ENCODE data around the gene TRPM7.
A peak's percentile ranks its signal among the peaks of the same experiment; 100 is the strongest.

Gene TRPM7

GRCh38 chr15:50686469-50687301 lies at the start of gene TRPM7:
Gene TRPM7 (minus strand): TSS chr15:50686797. CDS start chr15:50686533, 264 bp downstream.
- H3K4me3 ChIP-seq (ENCODE audit: low read length): peak within 1 kb of the TSS; percentile 85
- H3K9me3 ChIP-seq (ENCODE audit: control insufficient read depth, insufficient read depth, low read length): no peaks in the 10 kb centered on the region
- WGBS (ENCODE audit: insufficient coverage, insufficient read length): no CpG with 5 or more reads among the region's 80 CpGs
- DNase-seq (ENCODE audit: low read depth, low spot score): peak; percentile 57
- no peak within 1 kb of the TSS for H3K27ac ChIP-seq (ENCODE audit: low read length)
- no peaks in the 10 kb centered on the region for H3K36me3 ChIP-seq (ENCODE audit: control insufficient read depth, insufficient read depth, low read length)
- no peaks in the 10 kb centered on the region; the same call in 1 of the 2 replicates for H3K4me1 ChIP-seq (ENCODE audit: control insufficient read depth, insufficient read depth, low read length)
- H3K27me3 ChIP-seq (ENCODE audit: control insufficient read depth, insufficient read depth, low read length): no peaks in the 10 kb centered on the region

- no CpG with 5 or more reads among the region's 4 CpGs for WGBS (ENCODE audit: insufficient coverage, insufficient read length)
- Histone ChIP-seq H3K27me3 (ENCODE audit: control insufficient read depth, insufficient read depth, low read length) (no peaks in the 10 kb centered on the region), H3K27ac (ENCODE audit: low read length) (no peak overlapping the region), H3K9me3 (ENCODE audit: control insufficient read depth, insufficient read depth, low read length) (no peaks in the 10 kb centered on the region), H3K4me1 (ENCODE audit: control insufficient read depth, insufficient read depth, low read length) (no peaks in the 10 kb centered on the region), H3K36me3 (ENCODE audit: control insufficient read depth, insufficient read depth, low read length) (peaks cover 2% of the 10 kb centered on the region; the same call in 1 of the 2 replicates), H3K4me3 (ENCODE audit: low read length) (no peak overlapping the region)
- no peak for DNase-seq (ENCODE audit: low read depth, low spot score)
Measured at GRCh38 chr15:50735156-50735555, 48.6 kb upstream of the TRPM7 start.

- Histone ChIP-seq H3K4me1 (ENCODE audit: control insufficient read depth, insufficient read depth, low read length) (no peaks in the 10 kb centered on the region), H3K9me3 (ENCODE audit: control insufficient read depth, insufficient read depth, low read length) (no peaks in the 10 kb centered on the region), H3K27ac (ENCODE audit: low read length) (no peak overlapping the region), H3K4me3 (ENCODE audit: low read length) (no peak overlapping the region), H3K36me3 (ENCODE audit: control insufficient read depth, insufficient read depth, low read length) (peaks cover 3% of the 10 kb centered on the region; the same call in 1 of the 2 replicates), H3K27me3 (ENCODE audit: control insufficient read depth, insufficient read depth, low read length) (no peaks in the 10 kb centered on the region)
- no peak for DNase-seq (ENCODE audit: low read depth, low spot score)
- no CpG with 5 or more reads among the region's 1 CpG for WGBS (ENCODE audit: insufficient coverage, insufficient read length)
Measured at GRCh38 chr15:50726315-50726714, 39.7 kb upstream of the TRPM7 start.

GRCh38 chr15:50718700-50719125 lies 32.1 kb upstream of the TRPM7 start:
- no CpG with 5 or more reads among the region's 1 CpG for WGBS (ENCODE audit: insufficient coverage, insufficient read length)
- no peaks in the 10 kb centered on the region for H3K4me1 ChIP-seq (ENCODE audit: control insufficient read depth, insufficient read depth, low read length)
- no peaks in the 10 kb centered on the region for H3K36me3 ChIP-seq (ENCODE audit: control insufficient read depth, insufficient read depth, low read length)
- no peaks in the 10 kb centered on the region for H3K27me3 ChIP-seq (ENCODE audit: control insufficient read depth, insufficient read depth, low read length)
- H3K9me3 ChIP-seq (ENCODE audit: control insufficient read depth, insufficient read depth, low read length): no peaks in the 10 kb centered on the region
- no peak overlapping the region for H3K27ac ChIP-seq (ENCODE audit: low read length)
- no peak overlapping the region for H3K4me3 ChIP-seq (ENCODE audit: low read length)
- no peak for DNase-seq (ENCODE audit: low read depth, low spot score)

GRCh38 chr15:50712018-50712417 lies 25.4 kb upstream of the TRPM7 start:
- no peaks in the 10 kb centered on the region for H3K9me3 ChIP-seq (ENCODE audit: control insufficient read depth, insufficient read depth, low read length)
- H3K27me3 ChIP-seq (ENCODE audit: control insufficient read depth, insufficient read depth, low read length): no peaks in the 10 kb centered on the region
- no CpG with 5 or more reads among the region's 3 CpGs for WGBS (ENCODE audit: insufficient coverage, insufficient read length)
- H3K36me3 ChIP-seq (ENCODE audit: control insufficient read depth, insufficient read depth, low read length): no peaks in the 10 kb centered on the region
- DNase-seq (ENCODE audit: low read depth, low spot score): no peak
- no peak overlapping the region for H3K27ac ChIP-seq (ENCODE audit: low read length)
- H3K4me1 ChIP-seq (ENCODE audit: control insufficient read depth, insufficient read depth, low read length): no peaks in the 10 kb centered on the region
- H3K4me3 ChIP-seq (ENCODE audit: low read length): no peak overlapping the region

GRCh38 chr15:50710585-50710984 lies 24.0 kb upstream of the TRPM7 start:
- H3K27me3 ChIP-seq (ENCODE audit: control insufficient read depth, insufficient read depth, low read length): no peaks in the 10 kb centered on the region
- DNase-seq (ENCODE audit: low read depth, low spot score): no peak
- H3K36me3 ChIP-seq (ENCODE audit: control insufficient read depth, insufficient read depth, low read length): no peaks in the 10 kb centered on the region
- H3K4me3 ChIP-seq (ENCODE audit: low read length): no peak overlapping the region
- H3K4me1 ChIP-seq (ENCODE audit: control insufficient read depth, insufficient read depth, low read length): no peaks in the 10 kb centered on the region
- H3K9me3 ChIP-seq (ENCODE audit: control insufficient read depth, insufficient read depth, low read length): no peaks in the 10 kb centered on the region
- no peak overlapping the region for H3K27ac ChIP-seq (ENCODE audit: low read length)

GRCh38 chr15:50707878-50708427 lies 21.4 kb upstream of the TRPM7 start:
- H3K27ac ChIP-seq (ENCODE audit: low read length): no peak overlapping the region
- no peak overlapping the region for H3K4me3 ChIP-seq (ENCODE audit: low read length)
- H3K4me1 ChIP-seq (ENCODE audit: control insufficient read depth, insufficient read depth, low read length): no peaks in the 10 kb centered on the region
- H3K9me3 ChIP-seq (ENCODE audit: control insufficient read depth, insufficient read depth, low read length): no peaks in the 10 kb centered on the region
- no peaks in the 10 kb centered on the region for H3K27me3 ChIP-seq (ENCODE audit: control insufficient read depth, insufficient read depth, low read length)
- H3K36me3 ChIP-seq (ENCODE audit: control insufficient read depth, insufficient read depth, low read length): no peaks in the 10 kb centered on the region
- WGBS (ENCODE audit: insufficient coverage, insufficient read length): no CpG with 5 or more reads among the region's 3 CpGs
- DNase-seq (ENCODE audit: low read depth, low spot score): no peak

GRCh38 chr15:50702762-50703334 lies 16.3 kb upstream of the TRPM7 start:
- Histone ChIP-seq H3K36me3 (ENCODE audit: control insufficient read depth, insufficient read depth, low read length) (no peaks in the 10 kb centered on the region), H3K27ac (ENCODE audit: low read length) (no peak overlapping the region), H3K4me3 (ENCODE audit: low read length) (no peak overlapping the region), H3K27me3 (ENCODE audit: control insufficient read depth, insufficient read depth, low read length) (no peaks in the 10 kb centered on the region), H3K9me3 (ENCODE audit: control insufficient read depth, insufficient read depth, low read length) (no peaks in the 10 kb centered on the region), H3K4me1 (ENCODE audit: control insufficient read depth, insufficient read depth, low read length) (no peaks in the 10 kb centered on the region)
- no CpG with 5 or more reads among the region's 1 CpG for WGBS (ENCODE audit: insufficient coverage, insufficient read length)
- DNase-seq (ENCODE audit: low read depth, low spot score): no peak

- no peaks in the 10 kb centered on the region for H3K4me1 ChIP-seq (ENCODE audit: control insufficient read depth, insufficient read depth, low read length)
- no CpG with 5 or more reads among the region's 8 CpGs for WGBS (ENCODE audit: insufficient coverage, insufficient read length)
- no peaks in the 10 kb centered on the region for H3K27me3 ChIP-seq (ENCODE audit: control insufficient read depth, insufficient read depth, low read length)
- H3K27ac ChIP-seq (ENCODE audit: low read length): no peak overlapping the region
- no peaks in the 10 kb centered on the region for H3K9me3 ChIP-seq (ENCODE audit: control insufficient read depth, insufficient read depth, low read length)
- H3K36me3 ChIP-seq (ENCODE audit: control insufficient read depth, insufficient read depth, low read length): no peaks in the 10 kb centered on the region
- no peak overlapping the region for H3K4me3 ChIP-seq (ENCODE audit: low read length)
- DNase-seq (ENCODE audit: low read depth, low spot score): no peak
Measured at GRCh38 chr15:50698101-50698500, 11.5 kb upstream of the TRPM7 start.

- Histone ChIP-seq H3K36me3 (ENCODE audit: control insufficient read depth, insufficient read depth, low read length) (no peaks in the 10 kb centered on the region), H3K4me3 (ENCODE audit: low read length) (no peak overlapping the region), H3K27ac (ENCODE audit: low read length) (no peak overlapping the region), H3K9me3 (ENCODE audit: control insufficient read depth, insufficient read depth, low read length) (no peaks in the 10 kb centered on the region), H3K27me3 (ENCODE audit: control insufficient read depth, insufficient read depth, low read length) (no peaks in the 10 kb centered on the region), H3K4me1 (ENCODE audit: control insufficient read depth, insufficient read depth, low read length) (no peaks in the 10 kb centered on the region)
- no peak for DNase-seq (ENCODE audit: low read depth, low spot score)
- no CpG with 5 or more reads among the region's 4 CpGs for WGBS (ENCODE audit: insufficient coverage, insufficient read length)
Measured at GRCh38 chr15:50697109-50697797, 10.7 kb upstream of the TRPM7 start.
